ENCODE data around the gene KCNJ5. TPM values are rescaled to one million over a fixed set of nuclear protein-coding genes. Genes with fewer than 3 reads are reported as not detected.

The KCNJ5 gene
- 1 to 10 TPM; 4.3 to 5.3 (median 4.8) TPM for polyA plus RNA-seq (ENCODE audit: insufficient read length in 3 of 3)

DNA sequence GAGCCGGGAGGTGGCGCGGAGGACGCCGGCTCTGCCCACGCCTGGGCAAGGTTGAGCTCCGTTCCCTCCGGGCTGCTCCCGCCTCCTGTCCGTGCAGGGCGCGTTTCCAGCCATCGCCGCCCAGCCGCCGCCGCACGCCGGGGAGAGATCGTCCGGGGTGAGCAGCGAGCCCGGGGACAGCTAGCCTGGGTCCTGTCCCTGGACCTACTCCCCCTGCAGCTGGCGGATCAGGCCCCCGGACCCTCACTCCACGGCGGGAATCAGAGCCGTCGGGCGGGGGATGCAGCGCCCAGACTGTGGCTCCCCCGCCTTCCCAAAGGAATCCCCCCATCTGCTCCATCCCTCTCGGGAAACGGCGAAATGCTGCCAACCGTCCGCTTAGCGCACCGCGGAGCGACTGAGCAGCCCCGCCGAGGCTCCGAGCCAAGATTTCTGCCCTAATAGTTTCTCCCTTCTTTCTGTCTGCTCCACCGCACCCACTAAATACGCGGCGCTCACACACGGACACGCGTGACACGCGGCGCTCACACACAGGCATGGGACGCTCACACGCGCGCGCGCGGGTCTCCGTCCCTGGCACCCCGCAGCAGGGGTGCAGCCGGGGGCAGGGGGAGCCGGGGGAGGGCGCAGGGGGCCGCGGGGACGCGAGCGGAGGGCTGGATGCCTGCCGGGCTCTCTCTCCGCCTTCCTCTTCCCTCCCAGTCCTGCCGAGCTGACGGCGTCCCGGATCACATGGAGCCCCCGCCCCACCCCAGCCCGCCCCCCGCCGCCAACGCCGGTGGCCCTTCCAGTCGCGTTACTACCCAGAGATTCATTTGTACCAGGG is at the start of gene KCNJ5:
KCNJ5 (plus strand) TSS at position 814 of the 826 bp plus-strand sequence. CDS start 19,918 bp downstream, outside the sequence.
- DNase-seq (ENCODE audit: low read depth in 3 of 3, low spot score in 2 of 3) = no peak

DNA sequence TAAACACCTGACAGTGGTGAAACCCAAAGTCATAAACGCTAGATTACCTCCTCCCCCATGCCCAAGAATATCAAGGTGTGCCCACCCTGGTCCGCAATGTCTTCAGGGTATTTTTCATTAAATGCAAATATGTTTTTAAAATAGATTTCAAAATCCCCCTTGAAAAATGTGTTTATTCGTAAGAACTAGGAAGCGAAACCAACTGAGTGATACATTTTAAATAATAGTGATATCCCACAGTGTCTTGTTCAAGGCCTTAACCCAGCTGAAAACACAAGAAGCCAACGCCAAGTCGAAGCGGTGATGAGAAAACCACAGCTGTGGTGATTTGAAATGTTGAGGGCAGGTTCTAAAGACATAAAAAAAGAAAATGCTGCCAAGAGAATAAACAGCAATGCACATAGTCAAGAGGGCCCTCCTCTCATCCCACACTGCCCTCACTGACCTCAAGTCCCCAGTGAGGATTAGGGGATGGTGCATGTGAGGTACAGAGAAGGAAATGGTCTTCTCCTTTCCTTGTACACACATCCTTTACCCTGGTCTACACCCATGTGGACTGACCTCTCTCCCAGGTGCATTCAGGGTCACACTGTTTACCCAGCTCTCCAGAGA is 49.6 kb upstream of the KCNJ5 start:
- no peak for DNase-seq (ENCODE audit: low read depth in 3 of 3, low spot score in 2 of 3)

- DNase-seq (ENCODE audit: low read depth in 3 of 3, low spot score in 2 of 3) = no peak
Observed at GRCh38 chr11:128843198-128843785, 47.9 kb upstream of the KCNJ5 start.

DNA sequence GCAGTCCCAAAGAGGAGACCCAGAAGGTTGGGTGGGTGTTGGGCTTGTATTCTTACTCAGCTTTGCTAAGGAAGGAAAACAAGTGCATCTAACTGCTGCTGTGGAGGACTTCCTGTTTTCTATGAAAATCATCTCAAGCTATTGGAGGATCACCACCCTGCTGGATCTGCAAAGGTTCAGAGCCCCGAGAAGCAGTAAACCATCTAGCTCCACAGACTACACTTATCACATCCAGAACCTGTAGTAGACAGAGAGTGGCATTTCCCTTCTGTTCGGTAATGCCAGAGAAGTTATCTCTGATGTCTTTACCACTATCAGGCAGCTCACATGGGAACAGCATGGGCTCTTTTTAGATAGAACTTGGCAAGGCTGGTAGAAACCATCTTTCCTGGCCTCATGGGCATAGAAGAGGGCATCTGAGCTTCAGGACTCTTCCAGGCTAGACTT is 45.8 kb upstream of the KCNJ5 start:
- no peak for DNase-seq (ENCODE audit: low read depth in 3 of 3, low spot score in 2 of 3)

GRCh38 chr11:128846985-128847384 is 44.2 kb upstream of the KCNJ5 start:
- no peak for DNase-seq (ENCODE audit: low read depth in 3 of 3, low spot score in 2 of 3)

GRCh38 chr11:128848815-128849455 is 42.2 kb upstream of the KCNJ5 start:
- no peak for DNase-seq (ENCODE audit: low read depth in 3 of 3, low spot score in 2 of 3)

DNA sequence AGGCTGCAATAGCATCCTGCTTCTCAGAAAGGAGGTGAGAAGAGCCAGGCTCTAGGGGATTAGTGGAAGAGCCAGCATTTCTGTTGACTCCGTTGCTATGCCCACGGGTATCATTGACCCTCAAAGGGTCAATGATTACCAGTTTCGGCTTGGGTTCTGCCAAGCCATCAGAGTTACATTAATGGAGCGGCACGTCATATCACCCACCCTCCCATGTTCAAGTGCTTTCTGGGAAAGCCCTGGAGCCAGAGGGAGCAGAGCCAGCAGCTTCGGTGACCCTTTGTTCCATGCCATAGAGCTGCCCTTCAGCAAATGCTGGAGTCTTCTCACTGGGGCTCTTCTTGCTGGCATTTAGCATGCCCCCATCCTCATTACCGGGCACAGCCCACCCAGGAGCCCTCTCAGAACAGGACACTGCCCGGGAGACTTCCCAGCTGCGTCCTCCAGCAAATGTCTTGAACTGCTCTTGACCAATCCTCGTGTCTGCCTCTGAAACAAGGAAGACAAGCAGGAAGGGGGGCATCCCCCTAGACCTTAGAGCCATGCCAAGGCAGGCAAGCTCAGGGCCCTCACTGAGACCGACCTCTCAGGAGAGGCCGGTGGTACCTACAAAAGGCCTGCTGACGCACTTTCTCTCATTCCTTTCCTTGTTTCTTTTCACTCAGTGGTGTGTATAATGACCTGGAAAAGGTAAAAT is 38.7 kb upstream of the KCNJ5 start:
- no peak for DNase-seq (ENCODE audit: low read depth in 3 of 3, low spot score in 2 of 3)

DNA sequence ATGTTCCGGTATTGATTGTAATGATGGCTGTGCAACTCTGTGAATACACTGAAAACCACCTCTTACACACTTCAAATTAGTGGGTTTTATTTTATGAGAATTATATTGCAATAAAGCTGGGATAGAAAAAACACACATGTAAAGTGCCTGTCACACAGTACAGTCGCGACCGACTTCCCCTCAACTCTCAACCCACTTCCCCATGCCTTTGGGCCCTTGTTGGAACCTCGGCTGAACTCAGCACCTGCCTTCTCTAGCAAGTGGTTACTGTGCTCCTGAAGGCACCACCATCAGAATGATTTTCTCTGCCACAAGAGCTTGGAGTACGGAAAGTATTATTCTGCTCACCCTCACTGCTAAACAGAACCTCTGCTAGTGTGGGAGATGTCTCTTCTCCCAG is 37.6 kb upstream of the KCNJ5 start:
- no peak for DNase-seq (ENCODE audit: low read depth in 3 of 3, low spot score in 2 of 3)

DNA sequence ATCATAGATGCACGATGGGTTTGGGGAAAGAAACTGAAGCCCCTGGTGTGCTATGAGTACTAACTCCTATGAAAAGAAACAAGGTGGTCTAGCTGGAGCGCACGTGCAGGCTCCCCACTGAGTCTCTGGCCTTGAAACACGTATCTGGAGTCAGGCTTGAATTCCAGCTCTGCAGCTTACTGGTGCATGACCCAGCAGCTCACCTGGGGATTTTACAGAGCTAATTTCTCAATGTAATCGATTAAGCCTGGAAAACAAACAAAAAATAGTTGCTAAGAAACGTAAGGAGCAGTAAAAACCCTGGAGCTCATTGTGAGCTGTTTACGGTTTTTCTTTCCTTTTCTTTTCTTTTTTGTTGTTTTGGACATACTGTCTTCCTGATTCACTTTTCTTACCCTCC is 36.3 kb upstream of the KCNJ5 start:
- no peak for DNase-seq (ENCODE audit: low read depth in 3 of 3, low spot score in 2 of 3)

GRCh38 chr11:128856241-128856640 is 34.9 kb upstream of the KCNJ5 start:
- DNase-seq (ENCODE audit: low read depth in 3 of 3, low spot score in 2 of 3) = no peak

DNA sequence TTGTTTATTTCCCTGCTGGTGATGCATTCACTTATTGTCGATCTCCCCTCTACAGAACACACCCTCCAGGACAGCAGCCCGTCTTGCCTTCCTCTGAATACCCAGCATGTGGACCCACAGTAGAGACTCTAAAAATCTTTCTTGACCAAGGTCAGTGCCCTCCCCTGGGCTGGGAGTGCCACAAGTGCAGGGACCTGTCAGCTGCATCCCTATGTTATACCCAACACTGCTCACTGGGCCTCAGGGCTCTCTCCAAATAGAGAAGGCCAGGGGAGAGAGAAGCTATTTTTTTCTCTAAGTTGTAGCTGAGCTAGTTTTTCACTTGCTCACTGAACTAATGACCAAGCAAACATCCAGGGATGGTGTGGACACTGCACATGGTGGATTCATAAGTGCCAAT is 33.8 kb upstream of the KCNJ5 start:
- no peak for DNase-seq (ENCODE audit: low read depth in 3 of 3, low spot score in 2 of 3)

DNA sequence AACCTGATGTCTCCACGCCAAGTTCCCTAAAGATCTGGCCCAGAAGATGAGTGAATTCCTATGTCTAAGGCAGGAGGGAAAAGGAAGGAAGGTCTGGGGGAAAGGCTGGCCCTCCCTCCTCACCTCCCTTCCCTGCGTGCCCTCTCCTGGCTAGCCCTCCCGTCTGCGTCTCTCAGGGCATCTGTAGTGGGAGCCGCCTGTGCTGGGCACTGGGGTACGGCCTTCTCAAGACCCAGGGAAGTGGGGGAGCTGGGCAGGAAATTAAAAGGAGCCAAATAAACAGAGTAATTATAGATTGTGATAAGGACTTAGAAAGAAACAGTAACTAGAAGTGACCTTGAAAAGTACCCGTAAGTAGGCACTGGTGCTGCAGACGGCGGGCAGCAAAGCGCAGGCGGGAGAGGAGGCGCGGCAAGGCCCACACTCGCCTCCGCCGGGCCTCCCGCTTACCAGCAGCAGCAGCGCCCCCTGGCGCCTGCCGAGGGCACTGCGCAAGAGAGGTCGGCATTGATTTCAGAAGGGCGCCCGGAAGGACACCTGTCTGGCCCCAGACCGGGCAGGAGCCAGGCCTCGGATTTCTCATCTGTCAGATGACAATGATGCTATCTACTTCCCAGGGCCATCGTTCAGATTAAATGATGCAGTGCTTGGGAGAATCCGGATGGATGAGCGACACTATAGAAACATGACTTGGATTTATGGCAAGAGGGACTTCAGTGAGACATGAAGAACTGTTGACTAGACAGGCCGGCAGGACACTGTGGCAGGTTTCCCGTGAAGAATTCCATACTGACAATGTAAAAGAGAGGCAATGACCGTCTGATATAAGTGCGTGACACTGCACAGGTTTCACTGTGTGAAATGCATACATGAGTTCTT is 31.4 kb upstream of the KCNJ5 start:
- DNase-seq (ENCODE audit: low read depth in 3 of 3, low spot score in 2 of 3) = no peak

- DNase-seq (ENCODE audit: low read depth in 3 of 3, low spot score in 2 of 3) = no peak
Observed at GRCh38 chr11:128860571-128861361, 30.4 kb upstream of the KCNJ5 start.

- no peak for DNase-seq (ENCODE audit: low read depth in 3 of 3, low spot score in 2 of 3)
Observed at GRCh38 chr11:128862406-128862805, 28.8 kb upstream of the KCNJ5 start.

GRCh38 chr11:128862908-128863660 is 28.1 kb upstream of the KCNJ5 start:
- DNase-seq (ENCODE audit: low read depth in 3 of 3, low spot score in 2 of 3) = no peak

DNA sequence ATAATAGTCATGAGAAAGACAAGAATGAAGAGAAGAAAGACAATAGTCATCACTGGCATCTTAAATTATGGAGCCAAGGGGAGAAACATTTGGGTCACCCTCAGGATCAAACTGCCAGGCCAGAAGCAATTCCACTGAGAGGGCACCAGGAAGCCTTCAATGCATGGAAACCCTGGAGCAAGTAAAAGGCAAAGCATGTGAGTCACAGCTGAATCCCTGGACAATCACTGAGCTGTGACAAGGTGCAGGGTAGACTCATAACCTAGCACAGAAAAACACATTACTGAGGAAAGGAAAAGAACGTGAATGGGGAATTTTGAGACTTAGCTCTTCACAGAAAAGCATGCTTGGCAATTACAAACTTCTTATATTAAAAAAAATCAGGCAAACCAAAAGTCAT is 25.7 kb upstream of the KCNJ5 start:
- no peak for DNase-seq (ENCODE audit: low read depth in 3 of 3, low spot score in 2 of 3)

DNA sequence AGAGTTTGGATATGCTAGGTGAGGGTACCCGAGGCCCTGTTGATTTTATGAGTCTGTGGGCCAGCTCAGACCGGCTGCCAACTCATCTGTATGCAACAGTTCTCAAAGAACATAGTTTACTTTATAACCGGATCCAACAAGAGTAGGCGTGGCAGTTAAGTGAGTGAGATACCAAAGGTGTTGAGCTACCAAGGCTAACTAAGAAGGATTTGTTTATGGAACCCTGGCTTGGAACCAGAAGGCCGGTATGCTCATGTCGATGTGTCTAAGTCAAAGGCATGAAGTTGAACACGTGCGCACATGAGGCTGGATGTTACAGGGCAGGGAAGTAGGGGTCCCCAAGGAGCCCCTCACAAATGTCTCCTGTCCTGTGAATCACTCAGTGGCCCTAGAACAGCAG is 23.9 kb upstream of the KCNJ5 start, which contains the start of gene KCNJ1:
KCNJ1 (minus strand) TSS at position 20 of the 400 bp plus-strand sequence. CDS start 27,053 bp downstream, outside the sequence.
- no peak for DNase-seq (ENCODE audit: low read depth in 3 of 3, low spot score in 2 of 3)
